Measurements from ENCODE around the gene DGKB.

- no peak for TF ChIP-seq CTCF (IDR thresholded peaks at IDR 0.05)
- TF ChIP-seq ARID4B (CRISPR knock-in tag; IDR thresholded peaks at IDR 0.05; ENCODE audit: borderline replicate concordance) = no peak
- no peak for TF ChIP-seq SMAD3 (CRISPR knock-in tag; IDR thresholded peaks at IDR 0.05; ENCODE audit: borderline replicate concordance)
- TF ChIP-seq CREM (CRISPR knock-in tag; IDR thresholded peaks at IDR 0.05) = no peak
- TF ChIP-seq MAX (CRISPR knock-in tag; IDR thresholded peaks at IDR 0.05) = no peak
These were observed 632.5 kb downstream of the DGKB start for GRCh38 chr7:14270099-14270498.
